HG03558 (cell line): ENCODE results near the gene PRF1.
"Not testable (repeated sequence)": the region's sequence is repeated elsewhere in the genome, so short reads cannot be mapped to it uniquely, and the experiment has no call there.

Experiments
- ATAC-seq: cut with Tn5 transposase; IDR thresholded peaks from one replicate; pipeline ENCODE4 v1.9.1; 2021; ENCODE audit warnings: moderate number of reproducible peaks; ENCODE audit not compliant: unreplicated experiment; ENCODE audit errors: extremely low read depth

Gene PRF1

GRCh38 chr10:70602665-70603448, at the start of gene PRF1:
PRF1 (minus strand) TSS chr10:70602741; CDS start chr10:70600902, 1,839 bp downstream.
- no peak for ATAC-seq

- no peak for ATAC-seq
Observed at GRCh38 chr10:70651661-70652060, 49.1 kb upstream of the PRF1 start.

- no peak for ATAC-seq
Observed at GRCh38 chr10:70650718-70651117, 48.2 kb upstream of the PRF1 start.

- no peak for ATAC-seq
Observed at GRCh38 chr10:70650104-70650503, 47.6 kb upstream of the PRF1 start.

- ATAC-seq: no peak
Observed at GRCh38 chr10:70649526-70649925, 47.0 kb upstream of the PRF1 start.

- no peak for ATAC-seq
Observed at GRCh38 chr10:70648427-70648826, 45.9 kb upstream of the PRF1 start.

- ATAC-seq: no peak
Observed at GRCh38 chr10:70647086-70647485, 44.5 kb upstream of the PRF1 start.

- ATAC-seq: not testable (repeated sequence)
Observed at GRCh38 chr10:70644959-70645358, 42.4 kb upstream of the PRF1 start.

- not testable (repeated sequence) for ATAC-seq
Observed at GRCh38 chr10:70643272-70643671, 40.7 kb upstream of the PRF1 start.

- ATAC-seq: not testable (repeated sequence)
Observed at GRCh38 chr10:70639640-70640383, 37.3 kb upstream of the PRF1 start.

- ATAC-seq: not testable (repeated sequence)
Observed at GRCh38 chr10:70634515-70634914, 32.0 kb upstream of the PRF1 start.

- no peak for ATAC-seq
Observed at GRCh38 chr10:70634011-70634410, 31.5 kb upstream of the PRF1 start.

GRCh38 chr10:70631735-70632134, 29.2 kb upstream of the PRF1 start:
- not testable (repeated sequence) for ATAC-seq

- ATAC-seq: no peak
Observed at GRCh38 chr10:70629338-70629737, 26.8 kb upstream of the PRF1 start.

- ATAC-seq: no peak
Observed at GRCh38 chr10:70626056-70626455, 23.5 kb upstream of the PRF1 start.

- ATAC-seq: no peak
Observed at GRCh38 chr10:70622981-70623844, 20.7 kb upstream of the PRF1 start.

- ATAC-seq: no peak
Observed at GRCh38 chr10:70622541-70622940, 20.0 kb upstream of the PRF1 start.

- ATAC-seq: no peak
Observed at GRCh38 chr10:70621503-70622078, 19.1 kb upstream of the PRF1 start.

- no peak for ATAC-seq
Observed at GRCh38 chr10:70620020-70620289, 17.4 kb upstream of the PRF1 start.

- ATAC-seq: no peak
Observed at GRCh38 chr10:70619271-70620019, 16.9 kb upstream of the PRF1 start.
